HG03521 (cell line): ENCODE data around the gene GRIA1.

ENCODE experiments used
- ATAC-seq: cut with Tn5 transposase; IDR thresholded peaks from one replicate; pipeline ENCODE4 v1.9.1; 2021; ENCODE audit warnings: mild to moderate bottlenecking, moderate library complexity; ENCODE audit not compliant: unreplicated experiment

The GRIA1 gene

GRCh38 chr5:153601377-153601776 lies 110.9 kb downstream of the GRIA1 start:
- ATAC-seq, result peak; percentile 61

- no peak for ATAC-seq
Measured at GRCh38 chr5:153605386-153605785, 114.9 kb downstream of the GRIA1 start.

GRCh38 chr5:153610009-153610408 lies 119.5 kb downstream of the GRIA1 start:
- ATAC-seq, result no peak

- no peak for ATAC-seq
Measured at GRCh38 chr5:153610811-153611210, 120.3 kb downstream of the GRIA1 start.

DNA sequence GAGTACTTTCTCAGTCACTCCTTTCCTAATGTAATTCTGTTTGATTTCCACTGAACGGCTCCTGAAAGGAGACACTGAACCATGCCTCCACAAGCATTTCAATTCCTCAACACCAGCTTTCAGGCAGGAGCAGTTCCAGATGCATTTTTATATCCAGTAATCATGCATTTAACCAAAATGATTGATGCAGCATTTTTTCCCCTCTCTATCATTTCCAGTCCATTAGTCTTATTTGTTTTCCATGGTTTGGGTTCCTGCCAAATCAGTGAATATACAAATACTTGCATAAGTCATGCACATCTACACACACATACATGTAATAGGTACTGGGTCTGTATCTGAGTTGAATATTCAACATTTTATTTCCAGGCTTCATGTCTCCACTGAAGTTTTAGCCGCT lies 122.7 kb downstream of the GRIA1 start:
- no peak for ATAC-seq

- no peak for ATAC-seq
Measured at GRCh38 chr5:153613672-153614071, 123.2 kb downstream of the GRIA1 start.

DNA sequence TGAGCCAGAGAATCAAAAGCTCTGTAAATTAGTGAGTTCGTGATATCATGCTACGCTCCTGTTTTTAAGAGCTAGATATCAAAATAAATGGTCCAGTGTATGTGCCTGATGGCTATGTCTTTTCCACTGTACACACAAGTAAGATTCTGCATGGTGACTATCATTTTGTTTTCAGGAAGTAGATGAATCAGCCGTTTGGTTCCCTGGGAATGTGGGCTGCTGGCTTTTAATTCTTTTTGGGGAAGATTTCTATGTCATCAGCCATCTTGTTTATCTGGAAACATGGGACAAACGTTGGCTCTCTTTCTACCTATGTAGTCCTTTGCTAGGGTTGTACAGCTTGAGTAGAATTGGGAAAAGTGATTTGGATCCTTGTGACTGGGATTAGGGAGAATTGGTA lies 126.7 kb downstream of the GRIA1 start:
- ATAC-seq, result no peak

DNA sequence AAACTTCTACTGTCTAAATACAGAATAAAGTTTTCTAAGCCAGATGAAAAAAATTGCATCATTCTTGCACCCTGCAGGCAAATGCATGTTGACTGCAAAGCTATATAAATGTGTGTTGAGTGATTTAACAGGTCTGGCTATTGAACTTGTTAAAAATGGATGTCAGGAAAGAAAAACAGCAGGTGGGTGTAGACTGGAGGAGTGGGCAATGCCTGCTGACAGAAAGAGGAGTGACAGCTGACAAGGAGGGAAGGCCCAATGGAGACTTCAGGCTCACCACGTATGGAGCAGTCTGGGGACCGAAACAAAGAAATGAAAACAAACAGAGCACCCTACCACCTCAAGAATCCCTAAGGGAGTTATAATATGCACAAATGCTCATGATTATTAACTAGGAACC lies 127.8 kb downstream of the GRIA1 start:
- ATAC-seq, result no peak

DNA sequence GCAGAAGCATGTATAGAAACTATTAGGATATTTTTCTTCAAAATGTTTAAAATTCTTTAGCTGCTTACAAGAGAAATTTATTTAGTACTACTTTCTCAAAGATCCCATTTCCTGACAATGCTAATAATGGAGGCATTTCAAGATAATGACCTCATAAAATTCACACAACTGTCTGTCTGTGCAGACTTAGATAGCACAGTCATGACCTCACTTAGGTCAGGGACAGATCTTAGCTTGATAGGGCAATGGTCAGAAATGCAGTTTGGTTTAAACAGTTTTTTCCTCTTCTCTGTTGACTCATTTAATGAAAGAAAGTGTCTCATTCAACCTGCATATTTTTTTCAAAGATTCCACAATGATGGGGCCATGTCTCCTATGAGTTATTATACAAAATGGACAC lies 128.4 kb downstream of the GRIA1 start:
- ATAC-seq, result no peak

DNA sequence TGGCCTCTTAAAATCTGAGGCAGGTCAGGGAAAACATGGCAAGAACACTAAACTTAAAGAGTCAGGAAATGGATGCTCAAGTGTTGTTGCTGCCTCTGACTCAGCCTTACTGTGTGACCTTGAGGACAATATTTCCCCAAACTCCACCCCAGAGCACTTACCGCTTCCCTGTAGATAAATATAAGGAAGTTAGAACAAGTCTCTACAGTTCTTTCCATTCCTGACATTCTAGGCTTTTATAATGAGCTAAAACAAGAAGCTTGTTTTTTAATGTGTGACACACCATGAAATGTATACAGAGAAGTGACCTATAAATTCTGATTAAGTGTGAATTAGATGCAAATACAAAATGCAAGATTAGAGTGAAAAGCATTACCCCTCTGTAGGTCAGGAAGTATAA lies 129.3 kb downstream of the GRIA1 start:
- no peak for ATAC-seq

- no peak for ATAC-seq
Measured at GRCh38 chr5:153623124-153623523, 132.7 kb downstream of the GRIA1 start.

DNA sequence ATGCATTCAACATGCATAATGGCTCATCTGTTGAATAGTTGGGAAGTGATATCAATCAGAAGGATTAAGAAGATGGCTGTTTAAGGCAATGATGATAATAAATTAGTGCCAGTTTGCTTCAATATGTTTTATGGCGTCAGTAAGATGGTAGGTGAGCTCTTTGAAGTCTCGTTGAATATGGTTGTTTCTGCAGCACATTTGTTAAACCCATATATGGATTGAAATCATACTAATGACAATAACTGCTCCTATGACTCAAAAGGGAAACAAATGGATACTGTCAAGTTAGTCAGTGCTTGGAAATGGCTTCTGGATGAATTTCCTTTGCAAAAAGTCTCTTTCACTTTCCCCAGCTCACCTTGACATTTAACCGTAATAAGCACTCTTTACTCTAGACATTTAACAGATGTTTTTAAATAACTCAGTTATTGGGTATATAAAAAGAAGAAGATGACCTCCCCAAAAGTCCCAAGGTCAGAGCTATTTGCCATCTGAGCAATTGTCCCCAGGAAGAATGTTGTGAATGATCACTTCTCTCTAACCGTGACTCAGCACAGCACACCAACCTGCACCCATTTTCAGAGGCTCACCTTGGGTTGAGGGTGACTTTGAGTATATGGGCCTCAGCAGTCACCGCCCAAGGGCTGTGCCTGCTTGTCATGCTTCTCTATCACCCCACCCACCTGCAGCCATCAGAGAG lies 133.4 kb downstream of the GRIA1 start:
- no peak for ATAC-seq

DNA sequence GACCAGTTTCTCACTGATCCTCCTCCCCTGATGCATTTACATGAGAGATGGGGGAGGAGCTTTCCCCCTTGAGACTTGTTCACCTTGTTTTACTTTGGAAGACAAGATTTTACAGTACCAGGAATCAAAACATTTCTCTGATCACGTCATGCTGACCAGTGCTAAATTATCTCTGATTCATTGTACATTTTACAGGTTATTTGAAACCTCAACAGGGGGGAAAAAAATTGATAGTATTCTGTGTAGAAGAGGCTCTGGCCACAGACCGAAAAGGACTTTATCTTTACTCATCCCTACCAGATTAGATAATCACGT lies 133.9 kb downstream of the GRIA1 start:
- no peak for ATAC-seq

- ATAC-seq, result no peak
Measured at GRCh38 chr5:153625826-153626354, 135.4 kb downstream of the GRIA1 start.

DNA sequence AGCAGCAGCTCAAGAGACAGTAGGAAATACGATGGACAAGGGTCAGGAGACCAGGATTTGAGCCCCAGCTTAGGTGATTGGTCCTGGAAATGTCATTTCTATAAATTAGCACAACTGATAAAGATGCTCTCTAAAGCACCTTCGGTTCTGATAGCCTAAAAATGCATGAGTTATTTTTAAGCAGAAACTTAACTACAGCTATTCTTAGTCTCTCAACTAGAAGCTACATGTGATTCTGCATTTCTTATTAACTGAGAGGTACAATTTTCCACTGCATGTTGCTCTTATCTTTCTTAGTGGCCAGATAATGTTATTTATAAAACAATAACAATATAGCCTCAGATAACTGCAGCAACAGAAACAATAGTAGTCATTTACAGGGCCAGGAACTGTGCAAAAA lies 136.4 kb downstream of the GRIA1 start:
- ATAC-seq, result no peak

DNA sequence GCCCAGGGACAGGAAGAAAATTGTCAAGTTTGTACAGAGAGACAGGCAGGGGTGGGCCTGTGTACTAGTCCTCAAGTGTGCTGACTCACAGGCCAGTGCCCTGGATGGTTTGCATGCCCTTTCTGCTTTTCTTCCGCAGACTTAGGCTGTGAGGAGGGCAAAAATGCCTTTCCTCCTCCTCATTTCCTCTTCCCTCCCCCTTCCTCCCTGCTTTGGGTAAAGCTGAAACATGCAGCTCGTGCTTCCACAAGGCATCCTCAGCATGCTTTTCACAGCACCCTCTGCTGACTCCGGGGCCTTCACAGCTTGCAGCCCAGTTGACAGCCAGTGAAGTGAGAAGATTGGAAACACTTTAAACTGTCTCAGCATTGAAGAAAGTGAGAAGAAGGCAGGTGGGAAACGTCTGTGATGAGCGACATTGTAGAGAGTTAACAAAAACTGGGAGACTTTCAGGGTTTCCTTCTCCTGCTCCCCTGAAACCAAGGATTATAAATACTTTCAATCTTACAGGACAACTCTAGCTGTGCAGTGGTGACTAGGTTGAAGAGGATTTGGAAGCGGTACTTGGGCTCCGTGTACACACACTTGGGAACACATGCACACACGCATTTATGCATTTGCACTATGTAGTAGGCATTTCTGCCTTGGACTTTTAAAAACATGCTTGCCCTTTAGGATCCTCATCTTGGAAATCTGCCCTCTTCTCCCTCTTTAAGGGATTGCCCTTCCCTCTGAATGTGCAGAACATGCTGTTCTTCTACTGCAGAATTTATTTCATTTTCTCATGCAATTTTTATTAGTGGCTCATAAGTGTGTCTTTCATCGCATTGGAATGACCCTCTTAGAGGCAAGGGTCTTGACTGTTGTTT lies 138.8 kb downstream of the GRIA1 start:
- no peak for ATAC-seq

- no peak for ATAC-seq
Measured at GRCh38 chr5:153630546-153630945, 140.1 kb downstream of the GRIA1 start.

DNA sequence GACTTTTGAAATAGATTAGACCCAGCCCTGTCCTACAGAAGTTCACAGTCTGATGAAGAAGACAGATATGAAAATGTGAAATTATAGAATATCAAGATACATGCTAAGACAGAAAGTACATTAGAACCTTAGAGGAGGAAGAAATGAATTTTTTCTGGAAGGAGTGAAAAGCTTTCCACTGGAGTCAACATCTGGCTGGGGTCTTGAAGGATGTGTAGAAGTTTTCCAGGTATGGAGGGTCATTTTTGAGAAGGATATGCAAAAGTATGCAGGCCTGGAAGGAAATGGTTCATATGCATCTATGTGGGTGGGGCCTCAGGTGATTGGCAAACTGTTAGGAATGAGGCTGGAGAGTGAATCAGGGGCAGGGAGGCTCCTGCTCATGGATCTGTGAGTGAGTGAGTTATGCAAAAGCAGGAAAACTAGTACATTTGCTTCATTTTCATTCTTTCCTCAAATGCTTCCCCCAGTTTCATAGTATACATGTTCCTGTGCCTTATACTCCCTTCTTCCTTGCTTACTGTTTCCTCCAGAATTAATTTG lies 142.3 kb downstream of the GRIA1 start:
- ATAC-seq, result no peak

GRCh38 chr5:153636670-153637451 lies 146.4 kb downstream of the GRIA1 start:
- no peak for ATAC-seq

DNA sequence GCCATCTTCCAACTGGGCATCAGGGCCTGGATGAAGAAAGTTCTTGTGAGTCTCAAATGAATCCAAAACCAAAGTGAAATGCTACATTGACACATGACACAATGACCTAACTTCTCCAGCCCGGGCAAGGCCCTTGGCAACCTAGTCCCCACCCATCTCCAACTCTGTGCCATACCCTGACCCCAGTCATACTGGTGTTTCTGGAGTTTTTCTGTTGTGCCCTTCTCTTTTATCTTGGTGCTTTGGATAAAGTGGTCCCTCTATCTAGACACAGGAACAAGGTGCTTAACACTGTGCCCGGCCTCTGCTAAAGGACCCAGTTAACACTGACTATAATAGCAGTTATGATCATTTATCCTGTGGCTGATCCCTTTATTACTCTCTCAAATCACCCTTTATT lies 149.8 kb downstream of the GRIA1 start:
- no peak for ATAC-seq

GRCh38 chr5:153641183-153641688 lies 150.8 kb downstream of the GRIA1 start:
- ATAC-seq, result no peak
